Stimulated activated CD8-positive, alpha-beta memory T cell treated with anti-CD3 and anti-CD28 coated beads, Interleukin-4, amount 100 ng/mL, for 48 hours (primary cell): ENCODE data around the gene FARS2.
"Not testable (repeated sequence)": the region's sequence is repeated elsewhere in the genome, so short reads cannot be mapped to it uniquely, and the experiment has no call there.

Experiments used
- DNase-seq: peaks from one replicate; pipeline ENCODE4 v3.0.0-alpha.2; 2020

Gene FARS2

GRCh38 chr6:5677219-5678000 is 416.1 kb downstream of the FARS2 start:
- no peak for DNase-seq

DNA sequence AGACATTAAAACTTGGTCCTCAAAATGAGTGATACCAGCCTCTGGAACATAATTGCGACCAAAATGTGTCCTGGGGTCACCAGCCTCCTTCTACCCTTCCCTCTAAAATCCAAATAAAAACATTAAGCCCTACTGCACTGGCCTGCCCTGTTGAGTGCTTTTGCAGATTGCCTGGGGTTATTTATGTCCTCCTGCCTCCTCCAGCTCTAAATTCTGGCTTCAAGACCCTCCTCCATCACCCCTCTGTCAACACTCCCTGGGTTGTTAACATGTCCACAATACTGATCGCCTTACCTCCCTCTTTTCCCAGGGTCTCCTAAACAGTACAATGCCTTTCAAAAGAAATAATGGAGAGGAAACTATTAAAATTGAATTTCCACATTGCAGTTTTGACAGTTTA is 418.0 kb downstream of the FARS2 start:
- DNase-seq = no peak

- no peak for DNase-seq
These were observed 418.4 kb downstream of the FARS2 start for GRCh38 chr6:5679691-5680090.

- DNase-seq = no peak
These were observed 418.8 kb downstream of the FARS2 start for GRCh38 chr6:5680095-5680494.

GRCh38 chr6:5681480-5681879 is 420.2 kb downstream of the FARS2 start:
- DNase-seq = no peak

DNA sequence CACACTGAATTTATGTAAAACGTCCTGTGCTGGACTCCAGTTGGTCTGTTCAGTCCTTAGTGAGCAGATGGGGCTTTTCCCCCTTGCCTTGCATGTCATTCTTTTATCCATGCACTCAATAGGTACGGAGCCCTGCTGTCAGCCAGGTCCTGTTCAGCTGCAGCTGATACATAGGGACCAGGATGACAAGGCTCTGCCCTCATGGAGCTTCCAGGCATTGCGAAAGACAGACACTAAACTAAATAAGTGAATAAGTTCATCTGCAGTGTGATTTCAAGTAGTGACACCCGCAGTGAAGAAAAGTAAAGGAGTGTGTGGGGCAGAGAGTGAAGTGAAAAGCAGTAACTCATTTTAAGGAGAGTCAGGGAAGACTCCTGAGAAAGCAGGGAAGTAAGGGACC is 421.2 kb downstream of the FARS2 start:
- no peak for DNase-seq

DNA sequence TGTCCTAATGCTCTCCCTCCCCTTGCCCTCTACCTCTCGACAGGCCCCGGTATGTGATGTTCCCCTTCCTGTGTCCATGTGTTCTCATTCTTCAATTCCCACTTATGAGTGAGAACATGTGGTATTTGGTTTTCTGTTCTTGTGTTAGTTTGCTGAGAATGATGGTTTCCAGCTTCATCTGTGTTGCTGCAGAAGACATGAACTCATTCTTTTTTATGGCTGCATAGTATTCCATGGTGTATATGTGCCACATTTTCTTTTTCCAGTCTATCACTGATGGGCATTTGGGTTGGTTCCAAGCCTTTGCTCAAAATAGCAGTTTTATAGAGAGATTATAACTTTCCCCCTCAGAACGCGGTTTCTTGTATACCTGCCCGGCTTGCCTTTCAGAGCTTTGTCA is 422.4 kb downstream of the FARS2 start:
- not testable (repeated sequence) for DNase-seq

DNA sequence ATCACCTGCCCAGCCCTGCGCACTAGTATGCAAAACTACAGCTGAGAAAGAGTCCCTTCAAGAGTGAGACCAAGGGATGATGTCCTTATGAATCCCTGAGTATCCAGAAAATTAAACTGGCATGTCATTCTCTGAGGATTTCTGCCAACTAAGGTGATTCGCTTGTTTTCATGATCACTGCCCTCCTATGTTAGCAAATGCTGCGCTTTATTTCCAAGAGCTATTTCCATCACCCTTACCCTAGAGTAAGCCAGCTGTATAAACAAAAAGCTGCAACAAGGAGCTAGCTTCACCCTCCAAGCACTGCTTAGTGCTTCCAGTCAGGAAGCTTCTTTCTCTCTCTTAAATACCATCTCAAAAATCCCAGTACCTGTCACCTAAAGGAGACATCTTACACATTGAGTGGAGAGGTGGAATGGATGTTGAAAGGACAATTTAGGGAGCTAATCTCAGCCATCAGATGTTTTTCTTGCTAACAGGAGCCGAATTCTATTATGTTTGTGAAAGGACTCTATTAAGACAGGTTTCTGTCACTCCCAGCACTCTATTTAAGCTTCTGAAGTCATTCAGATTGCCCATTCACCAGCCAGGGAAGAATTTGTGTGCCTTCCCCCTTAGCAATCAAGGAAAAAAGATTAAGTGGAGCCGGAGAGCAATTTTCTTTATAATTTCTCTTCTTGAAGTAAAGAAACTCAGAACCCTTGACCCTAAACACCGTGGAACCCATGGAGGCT is 423.2 kb downstream of the FARS2 start:
- no peak for DNase-seq

DNA sequence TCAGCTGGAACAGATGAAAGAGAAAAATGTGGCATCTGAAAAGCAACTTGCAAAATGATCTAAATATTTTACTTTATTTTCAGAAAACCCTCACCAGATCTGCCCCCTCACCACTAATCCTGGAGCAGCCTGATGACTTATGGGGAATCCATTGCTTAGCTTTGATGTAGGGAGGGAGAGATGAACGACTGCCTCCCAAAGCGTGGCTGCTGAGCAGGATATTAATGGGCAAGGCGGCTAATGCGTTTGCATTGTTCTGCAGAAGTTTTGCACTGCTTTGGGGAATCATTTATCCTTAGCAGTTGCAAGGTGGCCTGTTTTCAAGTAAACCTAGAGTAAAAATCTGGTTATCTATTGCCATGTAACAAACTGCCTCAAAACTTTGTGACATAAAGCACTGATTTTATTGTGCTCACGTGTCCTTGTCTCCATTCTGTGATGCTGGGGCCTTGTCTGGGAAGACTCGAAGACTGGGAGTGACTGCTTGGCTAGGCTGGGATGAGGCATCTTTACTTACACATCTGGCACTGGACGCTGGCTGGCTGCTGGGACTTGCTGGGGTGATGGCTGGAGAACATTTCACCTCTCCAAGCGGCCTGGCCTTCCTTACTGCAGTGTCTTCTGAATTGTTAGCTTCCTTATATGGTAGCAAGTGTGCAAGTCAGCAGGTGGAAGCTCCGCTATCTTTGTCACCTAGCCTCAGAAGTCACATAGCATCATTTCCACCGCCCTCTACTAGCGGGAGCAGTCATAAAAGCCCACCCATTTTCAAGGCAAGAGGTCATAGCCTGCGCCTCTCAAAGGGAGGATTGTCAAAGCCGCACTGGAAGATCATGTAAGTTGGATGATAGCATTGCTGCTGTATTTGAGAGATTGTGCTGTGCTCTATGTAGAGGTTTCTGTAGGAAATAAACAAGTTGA is 432.2 kb downstream of the FARS2 start:
- no peak for DNase-seq

DNA sequence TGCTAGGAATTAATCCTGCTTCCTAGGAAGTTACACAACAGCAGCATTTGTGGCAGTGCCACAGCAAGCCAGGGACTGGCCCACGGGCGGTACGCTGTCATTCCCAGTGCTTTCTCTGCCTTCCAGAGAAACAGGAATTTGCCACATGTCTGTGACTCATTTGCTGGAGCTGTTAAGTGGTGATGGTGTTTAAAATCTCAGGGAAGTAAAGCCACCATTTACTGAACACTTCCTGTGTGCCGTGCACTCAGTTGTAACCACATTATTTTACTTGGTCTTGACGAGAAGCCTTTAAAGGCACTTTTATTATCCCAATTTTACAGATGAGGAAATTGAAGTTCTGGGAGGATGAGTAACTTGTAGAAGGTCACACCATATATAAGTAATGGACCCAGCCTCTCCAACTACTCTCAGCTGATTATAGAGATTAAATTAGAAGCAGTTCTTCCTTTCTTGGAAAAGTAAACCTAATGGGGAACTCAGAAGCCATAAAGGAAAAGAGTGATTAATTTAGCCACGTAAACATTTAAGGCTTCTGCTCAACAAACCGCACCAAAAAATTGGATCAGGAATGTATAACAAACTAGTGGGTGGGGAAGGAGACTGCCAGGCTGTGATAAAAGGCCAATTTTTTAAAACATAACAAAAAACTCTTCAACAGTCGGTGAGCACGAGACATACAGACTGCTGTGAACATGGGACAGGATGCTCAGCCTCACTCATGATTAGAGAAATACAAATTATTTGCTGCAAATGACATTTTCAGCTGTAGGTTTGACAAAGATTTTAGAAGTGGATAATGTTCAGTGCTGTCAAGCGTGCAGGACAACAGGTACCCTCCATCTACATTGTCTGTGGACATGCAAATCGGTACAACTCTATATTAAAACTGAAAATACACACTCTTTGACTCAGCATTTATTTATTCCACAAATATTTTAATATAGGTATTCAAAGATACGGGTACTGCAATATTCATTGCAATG is 434.2 kb downstream of the FARS2 start:
- DNase-seq = no peak

GRCh38 chr6:5697508-5697907 is 436.2 kb downstream of the FARS2 start:
- DNase-seq = no peak

GRCh38 chr6:5698318-5698717 is 437.0 kb downstream of the FARS2 start:
- DNase-seq = no peak

DNA sequence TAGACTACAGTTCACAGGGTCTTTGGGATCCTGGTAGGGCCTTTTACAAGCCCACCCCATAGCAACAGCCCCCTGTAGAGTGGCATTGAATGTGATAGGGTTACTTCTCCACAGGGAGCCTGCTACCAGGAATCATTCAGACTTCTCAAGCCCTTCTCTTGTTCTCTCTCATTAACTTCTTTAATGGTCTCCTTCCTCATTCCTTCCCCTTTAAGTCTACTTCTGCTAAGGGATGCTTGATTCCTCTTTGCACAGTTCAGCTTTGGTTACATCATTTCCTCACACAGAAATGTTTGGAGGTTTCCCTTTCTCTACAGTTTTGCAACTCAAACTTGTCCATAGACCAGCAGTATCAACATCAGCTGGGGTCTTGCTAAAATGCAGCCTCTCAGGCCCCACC is 437.8 kb downstream of the FARS2 start:
- not testable (repeated sequence) for DNase-seq

DNA sequence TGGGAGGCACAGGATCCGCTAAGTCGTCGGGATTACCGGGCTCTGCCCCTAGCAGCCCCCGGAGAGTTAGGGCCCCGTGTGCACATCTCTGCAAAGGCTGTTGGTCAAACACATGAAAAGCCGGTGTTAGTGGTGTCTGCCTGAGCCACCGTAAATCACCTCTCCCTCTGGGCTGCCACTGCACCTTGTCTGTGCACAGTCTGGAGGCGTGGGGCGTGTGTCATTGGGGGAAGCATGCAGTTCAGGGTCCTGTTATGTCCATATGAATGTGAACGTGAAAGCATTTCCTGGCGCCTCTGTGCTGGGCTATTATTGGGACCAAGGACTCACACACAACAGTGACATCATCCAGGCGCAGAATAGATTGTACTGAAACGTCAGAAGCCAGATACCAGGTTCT is 439.9 kb downstream of the FARS2 start:
- no peak for DNase-seq

DNA sequence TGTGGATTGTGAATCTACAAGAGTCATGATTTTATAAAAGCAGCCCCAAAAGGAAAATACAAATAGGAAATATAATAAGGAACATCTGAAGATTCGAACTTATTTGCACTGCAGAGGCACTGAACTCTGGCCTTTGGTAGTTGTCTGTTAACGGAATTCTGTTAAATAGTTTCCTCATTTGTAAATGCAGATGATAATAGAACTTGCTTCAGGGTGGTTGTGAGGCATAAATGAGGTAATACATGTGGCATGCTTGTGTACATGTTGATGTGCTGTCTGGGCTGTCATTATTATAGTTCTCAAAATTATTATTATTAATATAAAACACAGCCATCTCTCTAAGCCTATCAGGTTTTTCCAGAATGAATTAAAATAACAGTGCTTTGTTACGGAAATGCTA is 443.4 kb downstream of the FARS2 start:
- no peak for DNase-seq

DNA sequence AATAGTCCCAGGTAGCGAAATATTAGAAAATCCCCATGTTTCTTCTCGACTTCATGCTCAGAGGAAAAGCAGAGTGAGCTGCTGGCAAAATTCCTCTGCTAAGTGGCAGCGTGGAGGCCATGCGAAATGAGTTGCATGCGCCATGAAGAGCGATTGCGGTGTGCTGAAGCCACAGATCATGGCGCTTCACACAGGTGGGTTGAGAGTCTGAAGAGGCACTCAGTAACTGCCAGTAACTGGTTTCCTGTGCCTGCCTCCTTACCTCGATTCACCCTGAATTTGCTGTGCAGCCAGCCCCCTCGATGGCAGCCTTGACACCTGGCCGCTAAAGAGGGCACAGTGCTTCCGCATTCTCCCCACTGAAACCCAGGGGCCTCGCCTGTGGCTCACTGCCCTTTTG is 443.9 kb downstream of the FARS2 start:
- DNase-seq = no peak

GRCh38 chr6:5706124-5707033 is 445.1 kb downstream of the FARS2 start:
- no peak for DNase-seq

GRCh38 chr6:5707281-5708045 is 446.1 kb downstream of the FARS2 start:
- no peak for DNase-seq

GRCh38 chr6:5710516-5710915 is 449.2 kb downstream of the FARS2 start:
- no peak for DNase-seq

- no peak for DNase-seq
These were observed 449.6 kb downstream of the FARS2 start for GRCh38 chr6:5710936-5711335.
